H9 (cell line): ENCODE measurements around the gene TRIM2. TPM values are rescaled to one million over a fixed set of nuclear protein-coding genes. Genes with fewer than 3 reads are reported as not detected.

Experiments
- DNase-seq: peaks from one replicate; pipeline ENCODE4 v3.0.0-alpha.2; 2017
- H2AFZ ChIP-seq: one replicate; pipeline ENCODE4 v1.6.1; 2013; ENCODE audit warnings: mild to moderate bottlenecking, low read length, control low read depth, moderate library complexity
- H2AK5ac ChIP-seq: 2 replicates; pipeline ENCODE4 v1.6.1; 2013; ENCODE audit warnings: low read length, control low read depth, mixed read lengths; ENCODE audit not compliant: insufficient read length
- H2BK120ac ChIP-seq: one replicate; pipeline ENCODE4 v1.6.1; 2013; ENCODE audit warnings: low read depth, mild to moderate bottlenecking, low read length, control low read depth, inconsistent platforms; ENCODE audit not compliant: poor library complexity, severe bottlenecking
- H2BK12ac ChIP-seq: 2 replicates; pipeline ENCODE4 v1.6.1; 2013; ENCODE audit warnings: low read length, control low read depth, mixed read lengths, low read depth; ENCODE audit not compliant: insufficient read length
- H2BK15ac ChIP-seq: 2 replicates; pipeline ENCODE4 v1.6.1; 2013; ENCODE audit warnings: low read depth, low read length, control low read depth
- H2BK20ac ChIP-seq: one replicate; pipeline ENCODE4 v1.6.1; 2013; ENCODE audit warnings: low read depth, mild to moderate bottlenecking, low read length, control low read depth, inconsistent platforms; ENCODE audit not compliant: poor library complexity, severe bottlenecking
- H2BK5ac ChIP-seq: 2 replicates; pipeline ENCODE4 v1.6.1; 2013; ENCODE audit warnings: low read length, control low read depth, mixed read lengths; ENCODE audit not compliant: insufficient read length
- H3K14ac ChIP-seq: 2 replicates; pipeline ENCODE4 v1.6.1; 2013; ENCODE audit warnings: low read length, control low read depth; ENCODE audit not compliant: insufficient read depth
- H3K18ac ChIP-seq: 2 replicates; pipeline ENCODE4 v1.6.1; 2013; ENCODE audit warnings: low read depth, mild to moderate bottlenecking, mixed read lengths, low read length, control low read depth; ENCODE audit not compliant: insufficient read length
- H3K23ac ChIP-seq: 2 replicates; pipeline ENCODE4 v1.6.1; 2013; ENCODE audit warnings: low read length, control low read depth, mixed read lengths, low read depth; ENCODE audit not compliant: insufficient read length
- H3K23me2 ChIP-seq: 2 replicates; pipeline ENCODE4 v1.6.1; 2013; ENCODE audit warnings: low read depth, mild to moderate bottlenecking, mixed read lengths, low read length, control low read depth; ENCODE audit not compliant: insufficient read length, poor library complexity, severe bottlenecking
- H3K27ac ChIP-seq: 2 replicates; pipeline ENCODE4 v1.5.1; 2013; ENCODE audit warnings: low read length, control low read depth, mixed read lengths, low read depth; ENCODE audit not compliant: insufficient read length
- H3K27me3 ChIP-seq: 2 replicates; pipeline ENCODE4 v1.6.1; 2013; ENCODE audit warnings: low read length, control low read depth, inconsistent platforms; ENCODE audit not compliant: insufficient read depth
- H3K4ac ChIP-seq: 2 replicates; pipeline ENCODE4 v1.6.1; 2013; ENCODE audit warnings: low read depth, mild to moderate bottlenecking, control low read depth, inconsistent platforms, low read length, moderate library complexity
- H3K4me1 ChIP-seq: 2 replicates; pipeline ENCODE4 v1.6.1; 2013; ENCODE audit warnings: low read length, control low read depth, inconsistent platforms; ENCODE audit not compliant: insufficient read depth
- H3K4me2 ChIP-seq: 2 replicates; pipeline ENCODE4 v1.6.1; 2013; ENCODE audit warnings: low read length, control low read depth, mixed read lengths; ENCODE audit not compliant: insufficient read length, insufficient read depth
- H3K56ac ChIP-seq: 2 replicates; pipeline ENCODE4 v1.6.1; 2013; ENCODE audit warnings: low read depth, mild to moderate bottlenecking, mixed read lengths, low read length, control low read depth; ENCODE audit not compliant: insufficient read length
- H3K79me1 ChIP-seq: 2 replicates; pipeline ENCODE4 v1.6.1; 2013; ENCODE audit warnings: low read depth, mild to moderate bottlenecking, moderate library complexity, low read length, control low read depth, inconsistent platforms; ENCODE audit not compliant: insufficient read depth, poor library complexity, severe bottlenecking
- H3K79me2 ChIP-seq: 2 replicates; pipeline ENCODE4 v1.6.1; 2013; ENCODE audit warnings: low read length, control low read depth, inconsistent platforms; ENCODE audit not compliant: insufficient read depth
- H3K9ac ChIP-seq: 2 replicates; pipeline ENCODE4 v1.6.1; 2013; ENCODE audit warnings: low read length, control low read depth, mixed read lengths; ENCODE audit not compliant: insufficient read length; ENCODE audit errors: extremely low read depth
- H3K9me3 ChIP-seq: one replicate; pipeline ENCODE4 v1.6.1; 2013; ENCODE audit warnings: low read depth, low read length, inconsistent platforms; ENCODE audit not compliant: control insufficient read depth
- H3T11ph ChIP-seq: one replicate; pipeline ENCODE4 v1.6.1; 2013; ENCODE audit warnings: mild to moderate bottlenecking, low read length, control low read depth, inconsistent platforms
- H4K20me1 ChIP-seq: one replicate; pipeline ENCODE4 v1.6.1; 2013; ENCODE audit not compliant: control insufficient read depth, insufficient read length, insufficient read depth
- H4K5ac ChIP-seq: 2 replicates; pipeline ENCODE4 v1.6.1; 2013; ENCODE audit warnings: low read depth, mild to moderate bottlenecking, mixed read lengths, low read length, control low read depth; ENCODE audit not compliant: insufficient read length
- H4K8ac ChIP-seq: replicated peaks from 2 replicates; pipeline ENCODE4 v1.6.1; 2013; ENCODE audit warnings: low read length, control low read depth, mixed read lengths, low read depth; ENCODE audit not compliant: insufficient read length
- H4K91ac ChIP-seq: 2 replicates; pipeline ENCODE4 v1.6.1; 2013; ENCODE audit warnings: low read depth, mild to moderate bottlenecking, moderate library complexity, mixed read lengths, low read length, control low read depth; ENCODE audit not compliant: insufficient read length
- H3K27ac Mint-ChIP-seq, 3 experiments: 2 replicates in 2 of 3; 3 replicates in 1 of 3; pipeline ENCODE4 v1.8.0; 2020 to 2021; ENCODE audit warnings: mixed read lengths in 3 of 3, mild to moderate bottlenecking in 1 of 3, moderate library complexity in 1 of 3
- H3K27me3 Mint-ChIP-seq: 2 replicates; pipeline ENCODE4 v1.8.0; 2021; ENCODE audit warnings: low read depth, mild to moderate bottlenecking, moderate library complexity, mixed read lengths
- H3K36me3 Mint-ChIP-seq, 3 experiments: 2 replicates in 2 of 3; 3 replicates in 1 of 3; pipeline ENCODE4 v1.8.0; 2020 to 2021; ENCODE audit warnings: low read depth in 3 of 3, mixed read lengths in 3 of 3; ENCODE audit not compliant: insufficient read depth in 1 of 3
- H3K4me1 Mint-ChIP-seq, 2 experiments: 2 replicates each; pipeline ENCODE4 v1.8.0; 2020; ENCODE audit warnings: mixed read lengths in 2 of 2
- H3K4me3 Mint-ChIP-seq, 2 experiments: 2 replicates in 1 of 2; 3 replicates in 1 of 2; pipeline ENCODE4 v1.8.0; 2020 to 2021; ENCODE audit warnings: mild to moderate bottlenecking in 2 of 2, mixed read lengths in 2 of 2, moderate library complexity in 1 of 2
- H3K9me3 Mint-ChIP-seq, 2 experiments: 2 replicates in 1 of 2; 3 replicates in 1 of 2; pipeline ENCODE4 v1.8.0; 2020; ENCODE audit warnings: mild to moderate bottlenecking in 2 of 2, mixed read lengths in 2 of 2, moderate library complexity in 1 of 2
- total RNA-seq: library from RNA; stranded (reverse); gene quantifications from 2 replicates; pipeline ENCODE4 v1.2.1, GENCODE V29; 2021
- TF ChIP-seq, protein P1 (sequence below): fragments of 200-600 bp; sonication (generic); conservative IDR thresholded peaks from 3 replicates; pipeline ENCODE4 v1.8.0; 2021; ENCODE audit warnings: antibody characterized with exemption, mild to moderate bottlenecking

TRIM2 gene
- total RNA-seq, 1 experiment from 2014 or later = 28.9 TPM

DNA sequence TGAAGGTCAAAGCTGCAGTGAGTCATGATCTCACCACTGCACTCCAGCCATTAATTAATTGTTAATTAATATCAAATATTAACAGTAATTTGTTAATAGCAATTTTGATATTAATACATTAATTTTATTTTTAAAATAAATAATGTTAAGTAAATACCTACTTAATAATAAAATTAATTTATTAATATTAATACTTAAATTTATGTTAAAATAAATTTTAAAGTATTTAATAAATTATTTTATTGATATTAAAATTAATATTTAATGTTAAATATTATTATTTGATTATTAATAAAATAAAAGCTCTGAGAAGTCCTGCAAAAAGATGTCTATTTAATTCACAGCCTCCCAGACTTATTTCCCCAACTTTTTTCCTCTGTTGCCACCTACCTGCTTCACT lies 25.1 kb upstream of the TRIM2 start:
- Histone ChIP-seq H3T11ph (no peak overlapping the region), H2BK5ac (no peak overlapping the region), H3K27me3 (no peaks in the 10 kb centered on the region), H3K14ac (no peak overlapping the region), H3K4ac (no peak overlapping the region), H3K79me1 (no peaks in the 10 kb centered on the region), H3K4me1 (no peaks in the 10 kb centered on the region), H3K9me3 (no peaks in the 10 kb centered on the region), H2BK12ac (no peak overlapping the region), H2BK15ac (no peak overlapping the region), H3K4me2 (no peak overlapping the region), H2BK20ac (no peak overlapping the region), H2AFZ (no peak overlapping the region), H3K9ac (no peak overlapping the region), H2AK5ac (no peak overlapping the region), H3K56ac (no peak overlapping the region), H4K20me1 (no peaks in the 10 kb centered on the region), H4K5ac (no peak overlapping the region), H4K91ac (no peak overlapping the region), H4K8ac (no peak overlapping the region), H3K27ac (no peak overlapping the region), H3K18ac (no peak overlapping the region), H3K23ac (no peak overlapping the region), H3K23me2 (no peaks in the 10 kb centered on the region), H3K79me2 (no peaks in the 10 kb centered on the region), H2BK120ac (no peak overlapping the region)
- Mint-ChIP-seq H3K36me3 (no peaks in the 10 kb centered on the region), H3K27me3 (peaks cover 2% of the 10 kb centered on the region; the same call in 1 of the 2 replicates), H3K4me3 (no peak overlapping the region), H3K4me1 (peaks cover 17 to 18% of the 10 kb centered on the region in 2 experiments), H3K9me3 (no peaks in the 10 kb centered on the region), H3K27ac (no peak overlapping the region)
- DNase-seq = no peak
- TF ChIP-seq, protein P1, sequence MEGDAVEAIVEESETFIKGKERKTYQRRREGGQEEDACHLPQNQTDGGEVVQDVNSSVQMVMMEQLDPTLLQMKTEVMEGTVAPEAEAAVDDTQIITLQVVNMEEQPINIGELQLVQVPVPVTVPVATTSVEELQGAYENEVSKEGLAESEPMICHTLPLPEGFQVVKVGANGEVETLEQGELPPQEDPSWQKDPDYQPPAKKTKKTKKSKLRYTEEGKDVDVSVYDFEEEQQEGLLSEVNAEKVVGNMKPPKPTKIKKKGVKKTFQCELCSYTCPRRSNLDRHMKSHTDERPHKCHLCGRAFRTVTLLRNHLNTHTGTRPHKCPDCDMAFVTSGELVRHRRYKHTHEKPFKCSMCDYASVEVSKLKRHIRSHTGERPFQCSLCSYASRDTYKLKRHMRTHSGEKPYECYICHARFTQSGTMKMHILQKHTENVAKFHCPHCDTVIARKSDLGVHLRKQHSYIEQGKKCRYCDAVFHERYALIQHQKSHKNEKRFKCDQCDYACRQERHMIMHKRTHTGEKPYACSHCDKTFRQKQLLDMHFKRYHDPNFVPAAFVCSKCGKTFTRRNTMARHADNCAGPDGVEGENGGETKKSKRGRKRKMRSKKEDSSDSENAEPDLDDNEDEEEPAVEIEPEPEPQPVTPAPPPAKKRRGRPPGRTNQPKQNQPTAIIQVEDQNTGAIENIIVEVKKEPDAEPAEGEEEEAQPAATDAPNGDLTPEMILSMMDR = no peak
